ENCODE results near the gene LRR1. TPM values are rescaled to one million over a fixed set of nuclear protein-coding genes. Genes with fewer than 3 reads are reported as not detected.

LRR1 gene
- total RNA-seq, 1 experiment from 2014 or later = 27.3 TPM

GRCh38 chr14:49623941-49624839 lies 25.4 kb downstream of the LRR1 start:
- no peak overlapping the region for H3K27ac Mint-ChIP-seq (ENCODE audit: unreplicated experiment)
- no peaks in the 10 kb centered on the region for H3K9me3 Mint-ChIP-seq (ENCODE audit: low read depth, unreplicated experiment)
- no peak for TF ChIP-seq CTCF (IDR thresholded peaks at IDR 0.05; ENCODE audit: unreplicated experiment)
- CTCF ChIA-PET = interaction anchor here (0.6 to 1.0 kb wide), 2 partner anchors 11 to 214 kb away, joined by 4 to 5 read pairs; partner anchors contain the start of gene DNAAF2
- H3K27me3 Mint-ChIP-seq (ENCODE audit: unreplicated experiment) = no peaks in the 10 kb centered on the region
- no TSS peak for BruUV-seq (replicated peaks)
- peaks cover 51% of the 10 kb centered on the region for H3K36me3 Mint-ChIP-seq (ENCODE audit: insufficient read depth, unreplicated experiment)
- H3K4me3 Mint-ChIP-seq (ENCODE audit: low read depth, unreplicated experiment) = peak overlapping the region; percentile 95
- DNase-seq = no peak
- intact Hi-C loops (cut with micrococcal nuclease; ENCODE audit: unreplicated experiment) = no loop called here
- H3K4me1 Mint-ChIP-seq (ENCODE audit: low read depth, unreplicated experiment) = no peaks in the 10 kb centered on the region

DNA sequence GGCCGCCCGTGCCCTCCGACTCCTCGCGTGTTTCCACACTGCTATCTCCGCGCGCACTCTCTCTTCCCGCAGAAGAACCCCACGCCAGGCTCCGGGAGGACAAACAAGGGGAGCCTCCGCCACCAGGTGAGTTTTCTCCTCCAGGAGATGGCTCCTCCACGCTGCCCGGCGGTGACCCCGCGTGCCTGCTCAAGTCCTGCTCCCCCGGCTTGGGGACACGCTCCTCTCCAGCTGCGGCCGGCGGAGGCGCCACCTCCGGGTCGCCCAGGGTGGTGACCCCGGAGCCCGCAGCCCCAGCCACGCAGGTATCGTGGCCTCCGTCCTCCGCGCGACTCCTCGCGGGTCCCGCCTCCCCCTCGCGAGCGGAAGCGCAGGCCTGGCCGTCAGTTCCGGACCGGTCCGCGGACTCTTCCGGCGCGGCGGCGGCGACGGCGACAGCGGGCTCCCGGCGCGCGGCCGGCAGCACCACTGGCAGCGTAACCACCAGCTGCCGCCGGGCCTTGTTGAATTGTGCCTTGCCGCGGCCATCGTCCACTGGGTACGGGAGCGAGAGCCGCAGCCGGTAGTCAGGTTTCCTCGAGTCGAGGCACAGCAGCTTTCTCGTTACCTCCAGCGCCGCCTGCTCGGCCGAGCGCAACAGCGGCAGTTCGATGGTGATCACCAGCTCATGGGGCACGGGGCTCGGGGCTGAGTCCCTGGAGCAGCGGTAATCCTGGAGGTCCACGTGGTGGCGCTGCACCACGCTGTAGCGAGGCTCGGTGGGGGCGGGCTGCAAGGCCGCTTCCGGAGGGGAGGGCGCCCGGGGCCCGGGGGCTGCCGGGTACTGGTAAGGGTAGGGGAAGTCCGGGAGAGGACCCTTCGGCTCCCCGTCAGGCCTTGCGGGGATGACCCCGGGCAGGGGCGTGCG lies 35.2 kb downstream of the LRR1 start:
- intact Hi-C loops (cut with micrococcal nuclease; ENCODE audit: unreplicated experiment) = loop anchor here (5.0 kb wide), 1 partner anchor 133 kb away; the partner anchor contains the start of gene KLHDC2
- H3K36me3 Mint-ChIP-seq (ENCODE audit: insufficient read depth, unreplicated experiment) = peaks cover 69% of the 10 kb centered on the region
- no TSS peak for BruUV-seq (replicated peaks)
- CTCF ChIA-PET = interaction anchor here (0.7 to 2.6 kb wide), 9 partner anchors 10 to 228 kb away, joined by 3 to 27 read pairs (median 6); partner anchors contain the start of genes KLHDC1, KLHDC2, MGAT2 and NEMF
- H3K9me3 Mint-ChIP-seq (ENCODE audit: low read depth, unreplicated experiment) = no peaks in the 10 kb centered on the region
- H3K27me3 Mint-ChIP-seq (ENCODE audit: unreplicated experiment) = no peaks in the 10 kb centered on the region
- peak overlapping the region; percentile 85 for H3K27ac Mint-ChIP-seq (ENCODE audit: unreplicated experiment)
- DNase-seq = peak; percentile 95
- peak; percentile 67 for TF ChIP-seq CTCF (IDR thresholded peaks at IDR 0.05; ENCODE audit: unreplicated experiment)
- peak overlapping the region; percentile 97 for H3K4me3 Mint-ChIP-seq (ENCODE audit: low read depth, unreplicated experiment)
- H3K4me1 Mint-ChIP-seq (ENCODE audit: low read depth, unreplicated experiment) = peaks cover 18% of the 10 kb centered on the region

DNA sequence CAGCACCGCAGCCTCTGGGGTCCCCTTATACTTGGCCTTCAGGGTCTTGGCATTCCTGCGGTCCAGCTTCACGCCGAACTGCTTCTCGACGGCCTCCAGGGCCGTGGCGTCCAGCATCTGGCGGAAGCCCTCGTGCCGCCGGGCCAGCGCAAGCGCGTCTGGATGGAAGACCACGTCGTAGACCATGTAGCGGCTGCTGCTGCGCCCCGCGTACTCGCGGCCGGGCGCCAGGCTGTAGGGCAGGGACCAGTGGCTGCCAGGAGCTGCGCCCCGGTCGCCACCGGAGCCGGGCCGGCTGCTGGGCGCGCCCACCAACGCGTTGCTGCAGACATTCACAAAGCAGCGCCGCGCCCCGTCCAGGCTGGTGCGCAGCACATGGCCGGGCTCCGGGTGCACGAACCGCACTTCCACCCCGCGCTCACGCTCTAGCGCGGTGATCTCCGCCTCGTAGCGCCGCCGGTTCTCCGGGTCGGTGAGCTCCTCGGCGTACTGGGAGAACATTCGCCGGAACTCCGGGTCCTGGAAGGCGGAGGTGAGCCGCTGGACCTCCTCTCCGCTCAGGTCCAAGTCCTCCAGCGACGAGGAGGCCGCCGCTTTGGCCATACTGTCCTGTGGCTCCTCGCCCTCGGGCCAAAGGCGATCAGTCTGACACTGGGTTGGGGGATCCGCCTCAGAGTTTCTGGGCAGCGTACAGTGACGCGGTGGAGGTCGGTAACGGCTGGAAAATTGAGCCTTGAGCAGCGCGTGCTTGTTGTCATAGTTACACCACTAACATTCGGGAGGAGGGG lies 36.0 kb downstream of the LRR1 start, which contains the start of gene DNAAF2:
TSS of gene DNAAF2 (minus strand) at position 698 of the 788 bp plus-strand sequence. CDS start at position 603, 95 bp downstream.
- Mint-ChIP-seq H3K4me1 (ENCODE audit: low read depth, unreplicated experiment) (peaks cover 20% of the 10 kb centered on the region), H3K27ac (ENCODE audit: unreplicated experiment) (peak within 1 kb of the TSS; percentile 100), H3K4me3 (ENCODE audit: low read depth, unreplicated experiment) (peak within 1 kb of the TSS; percentile 97), H3K36me3 (ENCODE audit: insufficient read depth, unreplicated experiment) (peaks cover 74% of the 10 kb centered on the region), H3K27me3 (ENCODE audit: unreplicated experiment) (no peaks in the 10 kb centered on the region), H3K9me3 (ENCODE audit: low read depth, unreplicated experiment) (no peaks in the 10 kb centered on the region)
- TF ChIP-seq CTCF (IDR thresholded peaks at IDR 0.05; ENCODE audit: unreplicated experiment) = no peak
- CTCF ChIA-PET = interaction anchor here (0.9 to 2.6 kb wide), 8 partner anchors 11 to 227 kb away, joined by 3 to 27 read pairs (median 6); partner anchors contain the start of genes KLHDC1, KLHDC2, MGAT2 and NEMF
- TSS peak; percentile 9 for BruUV-seq (replicated peaks)
- peak; percentile 63 for DNase-seq
- intact Hi-C loops (cut with micrococcal nuclease; ENCODE audit: unreplicated experiment) = loop anchor here (5.0 kb wide), 1 partner anchor 133 kb away; the partner anchor contains the start of gene KLHDC2
